Activated CD8-positive, alpha-beta memory T cell treated with anti-CD3 and anti-CD28 coated beads for 4 hours (primary cell): Measurements from ENCODE around the gene ARHGAP21.
"Not testable (repeated sequence)": the region's sequence is repeated elsewhere in the genome, so short reads cannot be mapped to it uniquely, and the experiment has no call there.

Source experiments
- DNase-seq, 2 donors: peaks; one replicate each; pipeline ENCODE4 v3.0.0-alpha.2; 2020; ENCODE audit warnings: low read depth in 2 of 2

The ARHGAP21 gene

DNA sequence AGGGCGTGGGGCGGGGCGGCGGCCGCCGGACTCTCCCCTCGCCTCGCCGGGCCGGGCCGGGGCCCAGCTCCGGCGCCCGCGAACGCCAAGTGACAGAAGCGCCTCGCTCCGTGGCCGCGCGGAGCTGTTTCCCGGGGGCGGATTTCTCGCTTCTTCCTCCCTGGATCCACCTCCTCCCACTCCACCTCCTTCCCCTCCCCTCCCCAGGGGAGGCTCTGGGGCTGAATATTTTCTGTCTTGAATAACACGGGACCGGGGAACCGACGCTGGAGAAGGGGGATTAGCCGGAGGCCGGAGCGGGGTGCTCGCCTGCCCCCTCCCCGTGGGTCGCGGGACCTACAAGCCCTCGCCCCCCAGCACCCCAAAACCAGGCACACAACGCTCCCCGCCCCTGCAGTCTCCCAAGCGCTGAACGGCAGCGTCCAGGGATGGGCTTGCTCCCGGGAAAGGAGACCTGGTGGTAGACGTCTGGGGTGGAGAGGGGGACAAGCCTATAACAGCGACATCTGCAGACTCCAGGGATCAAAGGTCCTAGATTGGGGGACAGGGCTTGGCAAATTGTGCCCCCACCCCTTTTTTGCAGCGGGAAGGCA lies at the start of gene ARHGAP21:
Gene ARHGAP21, minus strand, starts transcription at position 100 of the 593 bp plus-strand sequence. CDS start 1,988 bp downstream, outside the sequence.
- peak in 1 of 2 donors; percentile 14 for DNase-seq

DNA sequence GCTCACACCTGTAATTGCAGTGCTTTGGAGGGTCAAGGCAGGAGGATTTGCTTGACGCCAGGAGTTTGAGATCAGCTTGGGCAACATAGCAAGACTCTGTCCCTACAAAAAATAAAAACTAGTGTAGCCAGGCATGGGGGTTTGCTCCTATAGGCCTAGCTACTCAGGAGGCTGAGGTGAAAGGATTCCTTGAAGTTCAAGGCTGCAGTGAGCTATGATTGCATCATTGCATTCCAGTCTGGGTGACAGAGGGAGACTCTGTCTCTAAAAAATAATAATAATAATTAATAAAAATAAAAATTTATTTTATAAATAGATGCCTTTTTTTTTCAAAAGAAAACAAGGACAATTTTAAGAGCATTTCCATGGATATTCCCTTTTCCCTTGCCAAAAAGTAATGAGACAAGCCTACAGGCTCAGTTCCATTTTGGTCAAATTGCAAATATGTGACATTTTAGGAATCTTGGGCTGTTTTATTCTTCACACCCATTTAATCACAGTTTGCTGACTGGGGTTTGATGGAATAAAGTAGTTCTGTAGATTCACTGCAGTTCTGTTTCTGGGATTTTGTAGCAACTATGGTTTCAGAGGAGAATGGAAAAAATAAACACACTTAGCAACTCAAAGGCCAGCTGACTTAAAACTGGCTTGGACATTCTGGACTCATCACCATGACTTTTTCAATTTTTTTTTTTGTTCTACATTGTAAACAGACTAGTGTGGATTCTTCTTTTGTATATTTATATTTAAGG lies 48.4 kb upstream of the ARHGAP21 start:
- DNase-seq: no peak

DNA sequence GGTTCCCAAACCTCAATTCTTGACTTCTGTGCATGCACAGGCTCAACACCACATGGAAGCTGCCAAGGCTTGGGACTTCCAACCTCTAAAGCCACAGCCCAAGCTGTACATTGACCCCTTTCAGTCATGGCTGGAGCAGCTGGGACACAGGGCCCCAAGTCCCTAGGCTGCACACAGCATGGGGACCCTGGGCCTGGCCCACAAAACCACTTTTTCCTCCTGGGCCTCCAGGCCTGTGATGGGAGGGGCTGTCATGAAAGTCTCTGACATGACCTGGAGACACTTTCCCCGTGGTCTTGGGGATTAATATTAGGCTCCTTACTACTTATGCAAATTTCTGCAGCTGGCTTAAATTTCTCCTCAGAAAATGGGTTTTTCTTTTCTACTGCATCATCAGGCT lies 41.3 kb upstream of the ARHGAP21 start:
- DNase-seq: not testable (repeated sequence)

DNA sequence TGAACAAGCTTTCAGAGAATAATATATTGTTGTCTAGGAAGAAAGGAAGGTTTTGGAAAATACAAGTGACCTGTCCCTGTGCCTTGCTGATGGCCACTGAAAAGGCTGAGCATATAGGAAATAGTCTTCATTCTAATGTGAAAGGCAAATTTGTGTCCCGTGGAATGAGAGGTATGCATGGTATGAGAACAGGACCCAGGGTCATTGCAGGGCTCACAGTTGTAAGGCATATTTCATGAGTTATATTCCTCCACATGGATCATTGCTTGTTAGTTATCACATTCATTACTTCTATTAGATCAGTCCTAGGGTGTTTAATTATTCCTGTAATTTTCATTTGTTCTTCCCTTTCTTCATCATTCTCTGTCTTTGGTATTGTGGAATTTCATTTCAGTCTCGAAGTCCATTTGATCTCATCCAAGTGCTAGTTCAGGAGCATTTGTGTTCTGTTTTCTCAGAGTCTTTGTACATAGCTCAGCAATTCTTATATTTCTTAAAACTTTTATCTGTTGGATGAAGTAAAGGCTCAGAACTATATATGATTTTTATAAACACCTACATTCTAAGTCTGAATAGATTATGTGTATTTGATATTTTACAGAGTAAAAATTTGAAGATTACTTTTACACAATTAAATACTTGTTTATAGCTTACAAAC lies 39.4 kb upstream of the ARHGAP21 start:
- DNase-seq: no peak

DNA sequence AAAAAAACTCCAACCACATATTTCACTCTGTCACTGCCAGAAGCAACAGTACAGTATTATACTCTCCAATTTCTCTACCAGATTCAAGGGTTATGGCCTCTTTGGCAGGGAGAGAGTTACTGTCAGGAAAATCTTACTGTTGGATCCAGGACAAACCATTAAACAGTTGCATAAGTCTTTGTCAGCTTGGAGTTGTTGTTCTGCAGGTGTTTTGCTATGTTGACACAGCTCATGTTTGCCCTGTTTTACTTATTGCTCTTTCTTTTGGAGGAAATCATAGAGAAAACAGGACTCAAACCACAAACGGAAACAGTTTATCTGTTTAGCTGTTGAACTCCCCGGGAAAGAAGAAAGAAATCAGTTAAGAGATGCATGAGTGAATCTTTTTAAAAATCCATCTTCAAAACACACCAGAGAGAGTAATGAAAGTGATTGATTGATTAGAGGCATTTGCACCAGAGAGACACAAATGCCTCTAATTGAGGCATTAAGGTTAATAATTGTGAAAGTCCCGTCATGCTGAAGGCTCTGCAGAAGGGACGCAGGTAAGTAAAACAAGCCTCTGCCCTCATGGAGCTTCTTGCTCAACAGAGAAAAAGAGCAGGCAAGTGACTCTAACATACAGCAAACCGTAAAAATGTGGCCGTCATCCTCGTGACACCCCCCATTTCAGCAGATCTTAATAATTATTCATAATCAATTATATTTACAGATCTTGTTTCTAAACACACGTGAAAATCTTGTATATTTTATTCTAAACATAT lies 38.7 kb upstream of the ARHGAP21 start:
- DNase-seq: no peak

DNA sequence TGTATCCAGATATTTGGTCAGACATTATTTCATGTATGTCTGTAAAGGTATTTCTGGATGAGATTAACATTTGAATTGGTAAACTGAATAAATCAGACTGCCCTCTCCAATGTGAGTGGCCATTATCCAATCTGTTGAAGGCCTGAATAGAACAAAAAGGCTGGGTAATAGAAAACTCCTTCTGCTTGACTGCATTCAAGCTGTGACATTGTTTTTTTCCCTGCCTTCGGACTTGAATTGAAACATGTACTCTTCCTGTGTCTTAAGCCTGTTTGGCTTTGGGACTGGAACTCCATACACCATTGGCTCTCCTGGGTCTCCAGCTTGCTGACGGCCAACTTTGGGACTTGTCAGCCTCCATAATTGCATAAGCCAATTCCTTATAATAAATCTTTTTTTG lies 36.0 kb upstream of the ARHGAP21 start:
- no peak for DNase-seq

DNA sequence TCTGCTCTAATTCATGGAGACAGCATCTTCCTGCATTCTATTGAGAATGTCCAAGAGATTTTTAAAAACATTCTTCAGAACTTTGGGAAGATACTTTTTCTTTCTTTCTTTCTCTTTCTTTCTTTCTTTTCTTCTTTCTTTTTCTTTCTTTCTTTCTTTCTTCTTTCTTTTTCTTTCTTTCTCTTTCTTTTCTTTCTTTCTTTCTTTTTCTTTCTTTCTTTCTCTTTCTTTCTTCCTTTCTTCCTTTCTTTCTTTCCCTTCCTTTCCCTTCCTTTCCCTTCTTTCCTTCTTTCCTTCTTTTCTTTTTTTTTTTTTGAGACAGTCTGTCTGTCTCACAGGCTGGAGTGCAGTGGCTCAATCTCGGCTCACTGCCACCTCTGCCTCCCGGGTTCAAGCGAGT lies 34.6 kb upstream of the ARHGAP21 start:
- not testable (repeated sequence) for DNase-seq

DNA sequence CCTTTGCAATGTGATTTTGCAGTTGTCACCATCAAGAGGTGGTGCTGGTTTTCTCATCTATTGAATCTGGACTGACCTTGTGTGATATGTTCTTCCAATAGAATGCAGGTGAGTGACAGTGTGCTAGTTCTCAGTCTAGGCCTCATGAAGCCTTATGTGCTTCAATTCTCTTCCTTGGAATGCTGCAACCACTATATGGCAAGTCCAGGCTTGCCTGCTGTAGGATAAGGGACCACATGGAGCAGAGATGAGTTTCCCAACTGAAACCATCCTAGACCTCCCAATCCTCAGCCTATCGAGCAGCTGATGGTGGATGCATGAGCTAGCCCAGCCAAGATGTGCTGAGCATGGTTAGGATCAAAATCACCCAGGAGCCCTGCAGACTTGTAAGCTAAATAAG lies 32.6 kb upstream of the ARHGAP21 start:
- no peak for DNase-seq

DNA sequence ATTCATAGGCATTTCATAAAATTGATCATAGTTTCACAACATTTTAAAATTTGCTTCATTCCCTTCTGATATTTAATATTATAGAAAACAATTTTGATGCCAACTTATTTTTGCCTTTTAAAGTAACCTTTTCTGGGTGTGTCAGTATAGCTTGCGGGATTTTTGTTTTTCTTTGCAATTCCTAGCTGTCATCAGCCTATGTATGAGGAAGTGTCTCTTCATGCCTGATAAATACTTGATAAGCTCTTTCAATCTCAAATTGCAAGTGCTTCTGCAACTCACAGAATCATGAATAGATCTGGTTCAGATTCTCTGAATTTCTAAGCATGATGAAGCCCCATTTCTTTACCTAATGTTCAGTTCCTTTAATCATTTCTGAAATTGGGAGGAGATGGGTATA lies 28.0 kb upstream of the ARHGAP21 start:
- DNase-seq: no peak

DNA sequence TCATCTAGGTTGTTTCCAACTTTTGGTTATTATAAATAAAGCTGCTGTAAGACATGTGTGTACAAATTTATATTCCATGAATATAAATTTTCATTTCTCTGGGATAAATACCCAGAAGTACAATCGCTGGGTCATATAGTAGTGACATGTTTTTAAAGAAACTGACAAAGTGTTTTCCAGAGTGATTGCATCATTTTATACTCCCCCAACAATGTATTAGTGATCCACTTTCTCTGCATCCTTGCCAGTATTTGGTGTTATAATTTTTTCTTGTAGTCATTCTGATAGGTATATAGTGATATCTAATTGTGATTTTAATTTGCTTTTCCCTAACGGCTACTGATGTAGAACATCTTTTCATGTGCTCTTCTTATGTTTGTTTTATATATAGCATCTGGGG lies 27.0 kb upstream of the ARHGAP21 start:
- no peak for DNase-seq

DNA sequence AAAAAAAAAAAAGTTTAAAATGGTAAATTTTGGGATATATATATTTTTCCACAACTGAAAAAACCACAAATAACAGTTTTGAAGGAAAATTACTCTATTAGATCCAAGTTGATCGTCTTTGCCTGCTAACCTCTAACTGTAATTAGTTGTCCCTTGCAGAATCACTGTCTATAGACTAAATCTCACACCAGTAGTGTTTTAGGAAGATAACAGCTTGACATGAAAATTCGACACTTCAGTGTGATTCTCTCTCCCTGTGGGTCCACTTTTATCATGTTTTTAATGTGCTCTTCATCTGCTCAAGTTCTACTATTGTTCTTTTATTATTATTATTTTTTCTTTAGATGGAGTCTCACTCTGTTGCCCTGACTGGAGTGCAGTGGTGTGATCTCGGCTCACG lies 24.5 kb upstream of the ARHGAP21 start:
- no peak for DNase-seq

DNA sequence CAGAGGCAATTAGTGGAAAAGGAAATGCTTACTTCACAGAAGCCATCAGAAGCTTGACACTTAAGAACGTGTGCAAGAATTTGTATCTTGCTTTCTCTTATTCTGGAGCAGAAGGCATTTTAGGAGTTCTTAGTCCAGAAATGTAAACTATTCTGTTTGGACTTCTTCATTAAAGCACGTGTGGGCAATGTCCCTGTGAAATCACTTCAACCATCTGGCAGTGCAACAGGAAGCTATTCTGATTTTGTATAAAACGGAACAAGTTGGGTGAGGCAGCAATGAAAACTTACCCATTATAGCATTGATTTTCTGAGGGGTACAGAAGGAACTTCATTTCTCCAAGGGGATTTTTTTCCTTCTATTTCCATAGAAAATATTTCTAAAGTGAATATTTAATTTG lies 21.3 kb upstream of the ARHGAP21 start:
- no peak for DNase-seq

DNA sequence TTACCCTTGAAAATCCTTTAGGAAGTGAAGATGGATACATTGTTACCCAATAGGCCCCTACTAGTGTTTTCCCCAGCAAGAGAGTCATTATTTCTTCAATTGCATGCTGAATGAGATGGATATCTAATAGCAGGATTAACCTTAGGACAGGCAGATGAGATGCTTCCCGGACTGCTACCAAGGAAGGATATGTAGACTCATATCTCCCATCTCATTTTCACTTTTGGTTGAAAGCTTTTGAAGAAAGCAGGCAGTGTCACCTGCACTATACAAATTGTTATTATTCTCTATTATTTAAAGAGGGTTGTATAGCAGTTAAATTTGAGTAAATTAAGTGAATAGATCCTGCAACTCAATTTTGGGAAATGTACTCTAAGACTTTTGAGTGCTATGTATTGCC lies 17.0 kb upstream of the ARHGAP21 start:
- DNase-seq: no peak

DNA sequence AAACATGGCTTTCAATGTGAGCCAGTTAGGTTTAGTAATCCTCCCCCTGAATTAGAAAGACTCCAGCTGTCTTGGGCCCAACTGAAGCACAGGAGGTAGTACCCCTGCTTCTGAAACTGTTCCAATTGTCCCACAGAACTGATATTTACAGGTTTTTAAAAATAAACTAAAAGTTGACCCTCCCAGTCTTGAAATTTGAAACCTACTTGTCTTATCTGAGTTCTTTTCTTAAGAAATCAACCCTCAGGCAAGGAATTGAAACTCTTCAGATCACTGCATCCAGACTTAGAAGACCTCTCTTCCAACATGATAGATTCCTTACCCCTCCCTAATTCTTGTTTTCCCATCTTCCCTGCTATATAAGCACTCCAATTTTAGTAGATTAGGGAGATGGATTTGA lies 13.3 kb upstream of the ARHGAP21 start:
- no peak for DNase-seq

DNA sequence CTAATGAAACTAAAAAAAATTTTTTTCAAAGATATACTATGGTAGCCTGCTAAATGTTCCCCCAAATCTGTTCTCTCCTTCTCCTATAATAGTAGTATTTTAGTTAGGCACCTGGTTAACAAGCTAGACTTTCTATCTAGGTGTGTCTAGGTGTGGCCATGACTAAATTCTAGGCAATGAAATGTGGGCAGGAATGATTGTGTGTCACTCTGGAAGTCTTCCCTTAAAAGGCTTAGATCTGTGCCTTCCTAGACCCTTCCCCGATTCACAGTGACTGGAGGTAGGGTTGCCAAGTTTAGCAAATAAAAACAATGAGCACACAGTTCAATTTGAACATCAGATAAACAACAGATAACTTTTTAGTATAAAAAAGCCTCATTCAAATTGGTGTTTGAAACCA lies 8.3 kb upstream of the ARHGAP21 start:
- no peak for DNase-seq

DNA sequence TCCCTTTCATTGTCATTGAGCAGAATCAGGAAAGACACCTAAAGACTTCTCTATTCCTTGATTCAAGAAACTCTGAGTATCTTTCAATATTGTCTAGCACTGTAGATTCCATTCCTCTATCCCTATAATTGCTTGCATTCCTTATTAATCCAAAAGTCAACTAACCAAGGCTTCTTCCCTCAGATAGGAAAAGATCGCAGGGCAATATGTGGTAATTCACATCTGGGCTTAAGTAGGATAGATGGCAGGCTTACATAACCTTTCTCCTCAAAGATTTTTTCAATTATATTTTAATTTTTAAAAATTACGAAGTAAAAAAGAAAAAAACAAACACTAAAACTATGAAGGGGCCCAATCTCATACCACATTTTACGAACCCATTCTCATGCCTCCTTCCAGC lies 7.1 kb upstream of the ARHGAP21 start:
- no peak for DNase-seq

DNA sequence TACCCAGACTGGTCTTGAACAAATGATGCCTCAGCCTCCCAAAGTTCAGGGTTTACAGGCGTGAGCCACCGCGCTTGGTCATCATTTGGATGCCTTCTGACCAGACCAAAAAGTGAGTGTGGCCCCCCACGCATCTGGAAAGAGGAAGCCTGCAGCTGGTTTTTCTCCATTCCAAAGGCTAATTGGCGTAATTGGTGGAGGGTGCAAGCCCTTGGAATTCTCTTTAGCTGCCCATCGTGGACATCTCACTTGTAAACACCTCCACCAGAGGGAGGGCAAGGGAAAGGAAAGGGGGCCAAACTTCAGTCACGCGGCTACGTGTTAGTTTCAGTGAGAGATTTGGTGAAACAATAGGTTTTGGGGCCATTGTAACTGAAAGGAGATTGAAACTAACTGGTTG lies 4.1 kb upstream of the ARHGAP21 start:
- DNase-seq: no peak

DNA sequence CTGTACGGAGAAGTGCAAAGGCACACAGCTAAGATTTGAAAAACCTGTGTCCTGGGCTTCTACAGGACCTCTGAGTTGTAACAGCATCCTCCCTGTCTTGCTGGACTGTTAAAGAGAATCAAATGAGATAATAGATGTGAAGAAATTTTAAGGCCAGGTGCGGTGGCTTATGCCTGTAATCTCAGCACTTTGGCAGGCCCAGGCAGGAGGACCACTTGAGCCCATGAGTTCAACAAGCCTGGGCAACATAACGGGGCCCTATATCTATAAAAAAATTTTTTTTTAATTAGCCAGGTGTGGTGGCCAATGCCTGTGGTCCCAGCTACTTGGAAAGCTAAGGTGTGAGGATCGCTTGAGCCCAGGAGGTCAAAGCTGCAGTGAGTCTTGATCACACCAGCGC lies 2.9 kb upstream of the ARHGAP21 start:
- no peak for DNase-seq

DNA sequence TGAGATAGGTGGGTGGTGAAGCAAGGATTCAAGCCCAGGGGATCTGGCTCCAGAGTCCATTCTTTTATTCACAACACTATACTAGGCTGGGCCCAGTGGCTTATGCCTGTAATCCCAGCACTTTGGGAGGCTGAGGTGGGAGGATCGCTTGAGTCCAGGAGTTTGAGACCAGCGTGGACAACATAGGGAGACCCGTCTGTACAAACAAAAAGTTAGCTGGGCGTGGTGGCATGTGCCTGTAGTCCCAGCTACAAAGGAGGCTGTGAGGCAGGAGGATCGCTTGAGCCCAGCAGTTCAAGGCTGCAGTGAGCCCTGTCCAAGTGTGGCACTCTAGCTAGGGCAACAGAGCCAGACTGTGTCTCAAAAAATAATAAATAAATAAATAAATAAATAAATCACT lies 2.3 kb upstream of the ARHGAP21 start:
- not testable (repeated sequence) for DNase-seq

DNA sequence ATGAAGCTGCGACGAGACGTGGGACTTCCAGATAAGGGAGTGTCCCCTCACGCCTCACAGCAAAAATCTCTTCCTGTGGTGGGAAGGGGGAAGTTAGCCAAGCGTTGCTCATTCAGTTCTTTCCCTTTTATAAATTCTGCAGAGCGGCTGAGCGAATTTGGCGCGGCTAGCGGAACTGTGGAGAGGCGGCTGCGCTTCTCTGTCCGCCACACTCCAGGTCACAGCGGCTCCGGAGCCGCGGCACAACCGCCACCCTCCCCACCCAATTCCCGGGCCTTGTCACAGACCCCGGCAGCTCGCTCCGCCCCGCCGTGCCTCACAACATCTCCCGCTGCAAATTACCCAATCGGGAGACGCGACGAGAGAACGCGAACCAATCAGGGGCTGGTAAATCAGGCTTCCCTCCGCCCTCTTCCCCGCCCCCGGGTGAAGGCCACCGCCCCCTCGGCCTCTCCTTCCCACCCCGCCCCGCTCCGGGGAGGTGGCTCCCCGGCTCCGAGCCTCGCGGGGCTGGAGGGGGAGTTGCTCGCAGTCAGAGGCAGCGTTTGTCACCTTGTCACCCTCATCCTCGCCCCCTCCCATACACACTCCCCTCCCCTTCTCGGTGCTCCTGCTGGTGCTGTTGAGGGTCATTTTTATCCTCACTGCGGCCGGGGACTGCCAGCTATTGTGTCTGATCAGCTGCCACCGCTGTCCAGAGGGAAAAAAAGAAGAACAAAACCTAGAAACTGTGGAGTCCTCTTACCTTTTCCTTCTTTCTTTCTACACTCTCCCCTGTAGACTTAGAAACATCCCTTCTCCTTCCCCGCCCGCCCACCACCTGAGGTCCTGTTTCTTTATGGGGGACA lies 918 bp upstream of the ARHGAP21 start:
- DNase-seq: peak; percentile 91 to 94

DNA sequence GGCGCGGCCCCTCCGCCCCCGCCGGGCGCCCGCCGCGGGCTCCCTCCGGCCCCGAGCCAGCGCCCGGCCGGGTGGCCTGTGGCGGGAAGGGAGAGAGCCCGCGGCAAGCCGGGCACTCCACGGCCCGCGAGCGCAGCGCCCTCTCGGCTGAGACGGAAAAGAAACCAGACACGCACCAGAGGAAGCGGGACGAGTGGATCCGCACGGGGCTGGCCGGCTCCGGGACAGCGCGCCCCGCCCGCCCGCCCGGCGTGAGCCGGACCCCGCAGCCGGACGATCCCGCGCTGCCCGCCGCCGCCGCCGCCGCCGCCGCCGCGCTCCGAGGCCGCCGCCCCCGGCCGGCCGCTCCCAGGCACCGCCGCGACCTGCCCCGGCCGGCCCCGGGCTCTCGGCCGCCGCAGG lies 300 bp downstream of the ARHGAP21 start:
- no peak for DNase-seq
